Thymus (tissue), 11 donors: ENCODE measurements around the gene MRPS22. TPM values are rescaled to one million over a fixed set of nuclear protein-coding genes. Genes with fewer than 3 reads are reported as not detected.

Source experiments
- DNase-seq, 9 donors: peaks; one replicate each; pipeline ENCODE4 v3.0.0-alpha.2; 2013; ENCODE audit warnings: low spot score in 9 of 9, low read depth in 6 of 9, missing footprints in 1 of 9
- H3K27ac ChIP-seq, 2 donors: one replicate each; pipeline ENCODE4 v1.5.1; 2013; ENCODE audit warnings: control low read depth in 1 of 2, low read depth in 1 of 2, low read length in 1 of 2, mild to moderate bottlenecking in 1 of 2, moderate library complexity in 1 of 2
- H3K27me3 ChIP-seq, 2 donors: one replicate each; pipeline ENCODE4 v1.5.1; 2013; ENCODE audit warnings: low read length in 1 of 2; ENCODE audit not compliant: control insufficient read depth in 2 of 2, insufficient read depth in 1 of 2
- H3K36me3 ChIP-seq, 2 donors: one replicate each; pipeline ENCODE4 v1.5.1; 2013; ENCODE audit warnings: low read length in 1 of 2, mild to moderate bottlenecking in 1 of 2, moderate library complexity in 1 of 2; ENCODE audit not compliant: control insufficient read depth in 2 of 2, insufficient read depth in 2 of 2
- H3K4me1 ChIP-seq, 2 donors: one replicate each; pipeline ENCODE4 v1.5.1; 2013; ENCODE audit warnings: low read length in 2 of 2; ENCODE audit not compliant: control insufficient read depth in 2 of 2, insufficient read depth in 2 of 2
- H3K4me3 ChIP-seq, 2 donors: one replicate each; pipeline ENCODE4 v1.5.1; 2013; ENCODE audit warnings: low read length in 2 of 2, control low read depth in 1 of 2, mild to moderate bottlenecking in 1 of 2
- H3K9me3 ChIP-seq, 2 donors: one replicate each; pipeline ENCODE4 v1.5.1; 2013; ENCODE audit warnings: low read length in 1 of 2, mild to moderate bottlenecking in 1 of 2; ENCODE audit not compliant: control insufficient read depth in 2 of 2, insufficient read depth in 1 of 2
- WGBS: extraction: QIAGEN DNeasy Blood & Tissue Kit; methylation state at CpG from one replicate; pipeline ENCODE4 v1.1.7; 2013; 5-methylcytosine and 5-hydroxymethylcytosine counted together
- polyA plus RNA-seq: library from polyadenylated mRNA; stranded (reverse); fragments of 200-250 nt; gene quantifications from one replicate; pipeline ENCODE4 v1.2.3, GENCODE V29; 2013
- total RNA-seq: library from RNA; stranded (reverse); fragments of 120-200 nt; gene quantifications from one replicate; pipeline ENCODE4 v1.2.4, GENCODE V29; 2013
- donor health status: healthy.

Gene MRPS22
- total and polyA plus RNA-seq, 2 donors, result 40.2 to 55.2 TPM

DNA sequence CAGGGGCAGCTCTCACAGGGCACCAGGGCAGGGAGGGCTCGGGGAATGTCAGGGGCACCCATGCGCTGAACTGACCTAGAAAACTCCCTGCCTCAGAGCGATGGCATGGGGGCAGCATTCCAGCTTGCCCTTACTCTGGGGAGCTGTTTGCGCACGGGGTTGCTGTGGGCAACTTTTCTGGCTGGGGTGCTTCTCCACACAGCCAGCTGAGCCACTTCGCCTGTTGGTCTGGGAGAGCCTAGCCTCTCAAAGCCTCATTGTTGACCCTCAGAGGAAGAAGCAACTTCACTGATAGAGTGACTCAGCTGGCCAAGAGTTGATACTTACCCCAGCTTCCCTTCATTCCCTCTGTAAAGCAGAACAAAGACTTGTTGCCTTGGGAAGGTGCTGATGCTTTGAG lies 42.6 kb upstream of the MRPS22 start:
- WGBS, result 96% methylated on average over 6 of the region's 6 CpGs
- H3K4me3 ChIP-seq, result no peak overlapping the region
- DNase-seq, result no peak
- H3K27me3 ChIP-seq, result no peaks in the 10 kb centered on the region
- H3K27ac ChIP-seq, result no peak overlapping the region
- no peaks in the 10 kb centered on the region for H3K9me3 ChIP-seq
- H3K36me3 ChIP-seq, result no peaks in the 10 kb centered on the region
- peaks cover 0 to 3% of the 10 kb centered on the region in 2 donors for H3K4me1 ChIP-seq

DNA sequence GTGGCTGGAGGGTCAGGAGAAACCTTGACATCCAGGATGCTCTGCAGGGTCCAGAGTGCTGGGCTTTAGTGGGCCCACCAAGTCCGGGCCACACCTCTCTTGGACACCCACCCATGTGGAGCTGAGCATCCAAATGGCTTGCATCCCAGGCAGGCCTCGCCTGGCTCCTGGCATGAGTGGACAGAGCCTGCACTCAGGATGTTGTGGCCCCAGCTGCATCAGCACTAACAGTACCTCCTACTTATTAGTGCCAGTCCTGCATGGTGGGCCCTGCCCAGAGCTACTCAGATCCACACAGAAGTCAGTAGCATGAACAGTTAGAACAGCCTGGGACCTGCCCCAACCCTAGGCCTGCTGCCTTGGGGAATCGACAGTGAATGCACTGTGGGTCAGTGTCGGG lies 42.2 kb upstream of the MRPS22 start:
- H3K27me3 ChIP-seq, result no peaks in the 10 kb centered on the region
- H3K4me3 ChIP-seq, result no peak overlapping the region
- no peak overlapping the region for H3K27ac ChIP-seq
- no peaks in the 10 kb centered on the region for H3K9me3 ChIP-seq
- 95% methylated on average over 4 of the region's 4 CpGs for WGBS
- no peaks in the 10 kb centered on the region for H3K36me3 ChIP-seq
- DNase-seq, result no peak
- peaks cover 0 to 3% of the 10 kb centered on the region in 2 donors for H3K4me1 ChIP-seq

DNA sequence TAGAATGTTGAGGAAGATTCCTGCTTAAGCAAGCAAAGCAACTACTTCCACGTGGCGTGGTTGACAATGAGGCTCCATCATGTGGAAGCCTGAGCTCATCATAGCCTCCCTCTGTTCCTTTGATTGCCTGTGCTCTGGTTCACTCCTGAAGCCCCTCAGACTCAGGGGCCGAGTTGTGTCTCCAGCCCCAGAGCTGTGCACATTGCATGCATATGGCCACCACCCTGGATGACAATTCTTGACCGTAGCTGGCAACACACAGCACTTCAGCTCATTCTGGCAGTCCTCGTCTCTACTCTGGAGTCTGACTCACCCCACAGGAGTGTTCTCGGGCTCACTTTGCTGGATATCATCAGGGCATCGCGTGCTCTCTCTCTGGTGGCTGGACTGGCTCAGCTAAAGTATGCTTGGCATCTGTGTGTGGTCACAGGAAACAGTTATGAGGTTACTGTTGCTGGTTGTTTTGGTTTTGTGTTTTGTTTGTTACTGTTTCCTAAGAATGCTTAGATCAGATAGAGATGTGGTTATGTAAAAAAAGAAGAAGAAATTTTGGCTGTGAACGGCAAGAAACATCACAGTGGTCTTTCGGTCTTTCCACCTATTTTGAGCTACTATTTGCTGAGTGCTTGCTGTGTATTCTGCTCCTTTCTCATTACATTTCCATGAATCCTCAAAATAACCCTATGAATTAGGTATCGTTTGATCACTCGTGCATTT lies 41.6 kb upstream of the MRPS22 start:
- no peak for DNase-seq
- H3K27me3 ChIP-seq, result no peaks in the 10 kb centered on the region
- no peak overlapping the region for H3K27ac ChIP-seq
- WGBS, result 61% methylated on average over 12 of the region's 12 CpGs
- H3K36me3 ChIP-seq, result no peaks in the 10 kb centered on the region
- no peak overlapping the region for H3K4me3 ChIP-seq
- no peaks in the 10 kb centered on the region for H3K9me3 ChIP-seq
- H3K4me1 ChIP-seq, result peaks cover 0 to 3% of the 10 kb centered on the region in 2 donors

DNA sequence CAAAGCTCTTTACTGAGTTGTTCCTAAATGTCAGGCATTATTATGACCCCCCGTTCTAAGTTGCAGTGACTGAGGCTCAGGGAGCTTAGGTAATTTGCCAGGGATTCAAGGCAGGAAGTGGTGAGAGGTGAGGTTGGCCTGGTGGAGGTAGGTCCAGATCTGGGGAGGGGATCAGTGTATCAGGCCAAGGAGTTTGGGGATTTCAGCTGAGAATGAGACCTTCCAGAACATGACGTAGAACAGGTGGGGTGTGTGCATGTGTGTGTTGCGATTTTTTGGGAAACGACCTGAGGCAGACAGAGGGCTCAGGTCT lies 41.1 kb upstream of the MRPS22 start:
- Histone ChIP-seq H3K9me3 (no peaks in the 10 kb centered on the region), H3K4me1 (peaks cover 0 to 3% of the 10 kb centered on the region in 2 donors), H3K4me3 (no peak overlapping the region), H3K27ac (no peak overlapping the region), H3K27me3 (no peaks in the 10 kb centered on the region), H3K36me3 (no peaks in the 10 kb centered on the region)
- 89% methylated on average over 4 of the region's 4 CpGs for WGBS
- no peak for DNase-seq

DNA sequence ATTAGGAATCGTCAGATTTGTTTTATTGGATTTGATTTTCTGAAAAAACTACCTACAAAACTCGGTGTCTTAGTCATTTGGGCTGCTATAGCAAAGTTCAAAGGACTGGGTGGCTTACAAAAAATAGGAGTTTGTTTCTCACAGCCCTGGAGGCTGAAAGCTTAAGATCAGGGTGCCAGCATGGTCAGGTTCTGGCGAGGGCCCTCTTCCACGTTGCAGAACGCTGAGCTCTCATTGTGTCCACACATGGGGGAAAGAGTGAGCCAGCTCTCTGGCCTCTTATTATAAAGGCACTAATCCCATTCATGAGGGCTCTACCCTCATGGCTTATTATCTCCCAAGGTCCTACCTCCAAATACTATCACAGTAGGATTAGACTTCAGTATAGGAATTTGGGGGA lies 40.6 kb upstream of the MRPS22 start:
- H3K27ac ChIP-seq, result no peak overlapping the region
- H3K9me3 ChIP-seq, result no peaks in the 10 kb centered on the region
- no peak for DNase-seq
- WGBS, result 93% methylated on average over 5 of the region's 5 CpGs
- no peak overlapping the region for H3K4me3 ChIP-seq
- peaks cover 0 to 3% of the 10 kb centered on the region in 2 donors for H3K4me1 ChIP-seq
- H3K36me3 ChIP-seq, result no peaks in the 10 kb centered on the region
- H3K27me3 ChIP-seq, result no peaks in the 10 kb centered on the region

DNA sequence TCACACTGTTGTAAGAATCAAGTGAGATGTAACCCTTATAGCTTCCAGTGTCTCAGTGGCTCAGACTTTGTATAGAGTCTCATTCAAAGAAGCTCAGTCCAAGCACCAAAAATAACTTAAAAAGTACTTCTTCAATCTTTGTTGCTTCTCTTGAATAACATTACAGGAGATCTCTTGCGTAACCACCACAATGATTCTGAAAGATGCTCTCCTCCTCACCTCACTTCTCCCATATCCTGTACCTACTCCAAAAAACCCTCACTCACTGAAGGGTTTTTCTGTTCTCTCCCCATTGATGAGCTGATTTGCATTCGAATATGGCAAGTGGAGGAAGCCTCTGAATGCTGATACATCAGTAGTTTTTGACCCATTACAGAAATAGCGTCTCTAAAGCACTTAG lies 39.4 kb upstream of the MRPS22 start:
- DNase-seq, result no peak
- no peaks in the 10 kb centered on the region for H3K27me3 ChIP-seq
- H3K4me3 ChIP-seq, result no peak overlapping the region
- H3K36me3 ChIP-seq, result no peaks in the 10 kb centered on the region
- H3K27ac ChIP-seq, result no peak overlapping the region
- H3K4me1 ChIP-seq, result no peaks in the 10 kb centered on the region
- 88% methylated on average over 3 of the region's 3 CpGs for WGBS
- H3K9me3 ChIP-seq, result no peaks in the 10 kb centered on the region

DNA sequence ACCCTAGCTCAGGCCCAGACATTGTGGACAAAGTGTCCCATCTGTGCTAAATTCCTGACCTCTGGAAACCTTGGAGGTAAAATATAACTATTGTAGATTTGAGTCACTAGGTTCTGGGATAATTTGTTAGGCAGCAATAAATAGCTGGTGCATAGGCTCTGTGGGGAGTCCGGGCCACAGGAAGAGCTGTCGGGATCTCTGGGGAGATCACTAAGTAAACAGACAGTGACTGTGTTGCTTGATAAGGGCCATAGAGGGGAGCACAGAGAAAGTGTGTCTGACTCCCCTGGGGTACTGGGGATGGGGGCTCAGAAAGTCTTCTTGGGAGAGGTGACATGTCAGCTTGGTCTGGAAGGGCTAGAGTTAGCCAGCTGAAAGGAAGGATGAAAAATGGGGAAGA lies 37.7 kb upstream of the MRPS22 start:
- WGBS, result 96% methylated on average over 2 of the region's 2 CpGs
- no peak for DNase-seq
- H3K27me3 ChIP-seq, result no peaks in the 10 kb centered on the region
- H3K4me3 ChIP-seq, result no peak overlapping the region
- no peaks in the 10 kb centered on the region for H3K4me1 ChIP-seq
- no peak overlapping the region for H3K27ac ChIP-seq
- no peaks in the 10 kb centered on the region for H3K36me3 ChIP-seq
- H3K9me3 ChIP-seq, result no peaks in the 10 kb centered on the region

DNA sequence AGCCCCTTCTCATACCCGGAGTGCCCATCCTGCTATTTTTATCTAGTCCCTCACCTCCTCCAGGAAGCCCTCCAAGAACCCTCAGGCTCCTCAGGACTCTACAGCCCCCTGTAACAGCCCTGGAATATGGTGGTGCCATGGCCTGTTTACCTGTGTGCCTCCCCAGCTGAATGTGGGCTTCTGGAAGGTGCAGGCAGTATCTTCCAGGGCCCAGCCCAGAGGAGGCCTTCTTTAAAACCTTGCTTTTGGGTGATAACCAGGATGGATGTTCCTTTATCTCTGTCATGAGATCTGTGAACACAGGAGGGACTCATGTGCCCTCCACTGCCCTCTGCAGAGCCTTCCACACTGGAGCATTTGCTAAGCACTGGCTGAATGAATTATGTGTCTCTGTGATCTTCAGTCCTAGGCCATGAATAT lies 36.7 kb upstream of the MRPS22 start:
- no peaks in the 10 kb centered on the region for H3K36me3 ChIP-seq
- DNase-seq, result no peak
- H3K9me3 ChIP-seq, result no peaks in the 10 kb centered on the region
- H3K27me3 ChIP-seq, result no peaks in the 10 kb centered on the region
- no peak overlapping the region for H3K4me3 ChIP-seq
- no peak overlapping the region for H3K27ac ChIP-seq
- WGBS, result 95% methylated on average over 1 of the region's 1 CpG
- no peaks in the 10 kb centered on the region for H3K4me1 ChIP-seq

DNA sequence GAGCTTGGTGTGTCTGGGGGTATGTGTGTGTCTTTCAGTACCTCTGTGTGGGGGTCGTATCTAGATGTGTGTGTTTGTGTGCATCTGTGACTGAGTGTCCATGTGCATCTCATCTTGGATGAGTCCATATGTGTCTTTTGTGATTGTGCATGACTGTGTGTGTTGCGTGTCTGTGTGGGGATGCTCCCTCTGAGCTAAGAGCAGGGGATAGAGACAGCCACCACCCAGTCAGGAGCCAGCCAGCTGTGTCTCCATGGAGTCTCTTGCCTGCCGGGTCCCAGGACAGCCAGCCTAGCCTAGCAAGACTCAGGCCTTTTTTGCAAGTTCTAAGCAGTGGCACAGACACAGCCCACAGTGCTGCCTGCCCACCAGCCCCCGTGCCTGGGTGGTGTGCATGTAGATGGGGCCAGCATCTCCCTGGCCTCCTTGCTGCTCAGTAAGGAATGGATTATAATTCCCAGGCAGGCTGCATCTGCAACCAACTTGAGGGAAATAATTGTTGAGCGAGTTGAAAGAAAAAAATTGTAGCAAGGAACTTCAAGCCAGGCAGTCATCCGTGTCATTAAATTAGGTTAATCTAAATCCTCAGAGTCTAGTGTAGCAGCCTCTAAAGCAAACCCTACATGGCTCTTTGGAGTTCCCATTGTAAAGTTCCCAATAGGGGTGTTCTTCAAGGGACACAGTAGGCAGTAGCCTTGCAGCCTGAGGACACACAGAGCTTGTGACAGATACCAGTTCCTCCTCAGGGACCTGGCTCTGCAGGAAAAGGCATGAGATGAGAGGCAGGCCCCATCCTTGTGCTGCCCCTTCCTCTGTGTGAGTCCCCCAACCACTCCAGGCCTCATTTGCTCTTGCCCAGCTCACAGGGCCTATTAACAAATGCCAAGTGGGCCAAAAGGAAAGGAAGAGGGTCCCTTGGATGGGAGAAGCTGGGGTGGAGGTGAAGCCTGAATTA lies 35.9 kb upstream of the MRPS22 start:
- no peak for DNase-seq
- no peaks in the 10 kb centered on the region for H3K27me3 ChIP-seq
- H3K4me3 ChIP-seq, result no peak overlapping the region
- H3K9me3 ChIP-seq, result no peaks in the 10 kb centered on the region
- no peaks in the 10 kb centered on the region for H3K4me1 ChIP-seq
- no peaks in the 10 kb centered on the region for H3K36me3 ChIP-seq
- 96% methylated on average over 6 of the region's 6 CpGs for WGBS
- no peak overlapping the region for H3K27ac ChIP-seq
